GM12874 (cell line): Measurements from ENCODE around the gene FBXL4.
A peak's percentile ranks its signal among the peaks of the same experiment; 100 is the strongest.

Experiments used
- TF ChIP-seq, protein P1 (sequence below): IDR thresholded peaks from 2 replicates; pipeline ENCODE4 v1.5.1; 2011; ENCODE audit warnings: low read depth, mild to moderate bottlenecking, control low read depth, low read length, moderate library complexity; ENCODE audit not compliant: insufficient read depth

The FBXL4 gene

GRCh38 chr6:98848539-98849242 lies 99.1 kb downstream of the FBXL4 start:
- TF ChIP-seq, protein P1, sequence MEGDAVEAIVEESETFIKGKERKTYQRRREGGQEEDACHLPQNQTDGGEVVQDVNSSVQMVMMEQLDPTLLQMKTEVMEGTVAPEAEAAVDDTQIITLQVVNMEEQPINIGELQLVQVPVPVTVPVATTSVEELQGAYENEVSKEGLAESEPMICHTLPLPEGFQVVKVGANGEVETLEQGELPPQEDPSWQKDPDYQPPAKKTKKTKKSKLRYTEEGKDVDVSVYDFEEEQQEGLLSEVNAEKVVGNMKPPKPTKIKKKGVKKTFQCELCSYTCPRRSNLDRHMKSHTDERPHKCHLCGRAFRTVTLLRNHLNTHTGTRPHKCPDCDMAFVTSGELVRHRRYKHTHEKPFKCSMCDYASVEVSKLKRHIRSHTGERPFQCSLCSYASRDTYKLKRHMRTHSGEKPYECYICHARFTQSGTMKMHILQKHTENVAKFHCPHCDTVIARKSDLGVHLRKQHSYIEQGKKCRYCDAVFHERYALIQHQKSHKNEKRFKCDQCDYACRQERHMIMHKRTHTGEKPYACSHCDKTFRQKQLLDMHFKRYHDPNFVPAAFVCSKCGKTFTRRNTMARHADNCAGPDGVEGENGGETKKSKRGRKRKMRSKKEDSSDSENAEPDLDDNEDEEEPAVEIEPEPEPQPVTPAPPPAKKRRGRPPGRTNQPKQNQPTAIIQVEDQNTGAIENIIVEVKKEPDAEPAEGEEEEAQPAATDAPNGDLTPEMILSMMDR = no peak

DNA sequence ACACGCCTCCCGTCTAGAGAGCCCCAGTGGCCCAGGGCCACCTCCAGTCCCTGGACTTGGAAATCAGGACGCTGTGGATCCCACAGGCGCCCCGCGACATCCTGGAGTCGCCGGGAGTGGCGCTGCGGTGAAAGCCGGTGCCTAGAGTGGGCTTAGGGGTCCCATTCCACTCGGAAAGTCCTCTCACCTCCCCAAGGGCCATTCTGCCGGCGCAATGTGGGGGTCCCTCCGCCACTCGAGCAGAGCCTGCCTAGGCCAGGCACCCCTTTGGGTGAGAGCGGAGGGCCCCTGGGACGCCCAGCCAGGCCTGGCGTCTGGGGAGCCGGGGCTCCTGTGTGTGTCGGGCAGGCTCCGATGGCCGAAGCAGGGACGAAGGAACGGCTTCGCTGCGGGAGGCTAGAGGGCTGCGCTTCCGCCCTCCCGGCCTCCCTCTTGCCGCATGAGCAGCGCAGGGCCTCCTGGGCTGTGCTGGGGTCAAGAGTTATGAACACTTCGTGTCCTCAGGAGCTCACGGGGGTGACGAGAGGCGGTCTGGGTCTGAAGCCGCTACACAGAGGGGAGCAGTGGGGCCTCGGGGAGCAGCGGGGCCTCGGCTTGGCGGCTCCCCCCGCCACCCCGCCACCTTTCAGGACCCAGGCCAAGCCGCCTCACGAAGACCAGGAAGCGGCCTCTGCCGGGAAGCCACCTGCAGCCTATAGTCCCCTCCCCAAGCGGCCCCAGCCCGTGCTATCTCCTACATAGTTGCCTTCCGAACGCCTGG lies 99.8 kb downstream of the FBXL4 start:
- TF ChIP-seq, protein P1 = no peak

DNA sequence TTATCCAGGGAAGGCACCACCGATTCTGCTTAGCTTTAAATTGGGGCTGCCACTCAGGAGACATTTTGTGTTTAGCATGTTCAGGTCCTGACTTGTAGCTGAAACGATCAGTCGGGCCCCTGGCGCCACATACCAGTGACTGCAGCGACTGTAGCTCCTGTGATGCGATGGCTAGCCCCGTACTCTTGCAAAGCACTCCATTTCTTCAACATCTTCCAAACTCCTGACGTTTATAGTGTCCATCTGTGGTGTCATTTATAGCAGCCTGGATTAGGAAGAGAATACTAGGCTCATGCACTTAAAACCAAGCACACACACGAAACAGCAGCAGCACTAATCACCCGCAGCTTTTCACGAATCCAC lies 100.3 kb downstream of the FBXL4 start:
- TF ChIP-seq, protein P1 = no peak

DNA sequence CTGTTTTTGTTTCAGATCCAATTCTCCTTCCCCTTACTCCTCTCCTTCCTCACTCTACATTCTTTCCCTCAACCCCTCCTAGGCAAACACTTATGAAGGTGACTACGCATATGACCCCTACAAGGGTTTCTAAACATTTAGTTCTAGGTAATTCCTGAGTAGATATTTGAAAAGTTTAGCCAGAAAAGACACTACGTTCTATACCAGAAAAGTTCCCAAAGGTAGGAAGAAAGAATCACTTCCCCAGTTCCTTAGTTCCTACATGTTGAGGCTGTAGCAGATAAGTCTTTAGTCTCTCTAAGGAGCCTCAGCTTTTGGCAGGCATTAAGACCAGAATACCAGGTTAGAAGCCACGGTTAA lies 101.7 kb downstream of the FBXL4 start:
- TF ChIP-seq, protein P1 = no peak

DNA sequence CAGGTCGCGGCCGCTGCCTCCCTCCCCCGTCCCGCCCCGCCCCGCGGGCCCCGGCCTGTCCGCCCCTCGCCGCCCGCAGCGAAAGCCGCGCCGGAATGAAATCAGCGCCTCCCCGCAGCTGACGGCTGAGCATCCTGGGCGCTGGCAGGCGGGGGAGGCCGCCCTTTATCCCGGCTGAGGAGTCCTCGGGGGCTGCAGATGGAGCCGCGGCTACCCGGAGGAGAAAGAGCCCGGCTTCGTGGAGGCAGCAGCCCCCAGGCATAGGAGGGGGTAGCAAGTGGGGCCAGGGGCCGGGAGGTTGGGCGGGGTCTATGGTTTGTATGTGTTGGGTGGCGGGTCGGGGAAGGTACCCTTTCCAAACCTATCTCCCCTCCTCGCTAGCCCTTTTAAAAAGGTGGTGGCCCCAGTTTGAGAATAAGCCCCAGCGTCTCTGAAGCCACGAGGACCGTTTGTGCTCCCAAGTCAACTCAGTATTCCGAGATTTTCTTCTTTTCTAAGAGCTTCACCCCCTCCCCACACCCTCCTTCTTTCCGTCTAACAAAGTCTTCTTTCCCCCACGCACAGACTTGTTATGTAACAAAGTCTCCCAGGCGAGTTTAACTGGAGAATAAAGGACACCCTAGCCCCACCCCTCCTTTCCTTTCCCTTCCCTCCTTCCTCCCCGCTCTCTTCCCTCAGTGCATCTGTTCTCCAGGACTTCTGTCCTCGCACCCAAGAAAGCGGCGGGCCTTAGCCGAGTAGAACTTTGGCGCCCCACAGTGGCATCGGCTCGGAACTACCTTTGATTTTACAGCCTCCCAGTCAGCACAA lies 102.3 kb downstream of the FBXL4 start:
- TF ChIP-seq, protein P1 = peak; percentile 85

GRCh38 chr6:98844244-98845210 lies 103.2 kb downstream of the FBXL4 start:
- TF ChIP-seq, protein P1 = no peak
